HG02970 (cell line): ENCODE results near the gene INVS.
"Not testable (repeated sequence)": the region's sequence is repeated elsewhere in the genome, so short reads cannot be mapped to it uniquely, and the experiment has no call there.

Experiments
- ATAC-seq: cut with Tn5 transposase; IDR thresholded peaks from one replicate; pipeline ENCODE4 v1.9.1; 2021; ENCODE audit warnings: mild to moderate bottlenecking, moderate library complexity, moderate number of reproducible peaks; ENCODE audit not compliant: unreplicated experiment, low FRiP score

Gene INVS

DNA sequence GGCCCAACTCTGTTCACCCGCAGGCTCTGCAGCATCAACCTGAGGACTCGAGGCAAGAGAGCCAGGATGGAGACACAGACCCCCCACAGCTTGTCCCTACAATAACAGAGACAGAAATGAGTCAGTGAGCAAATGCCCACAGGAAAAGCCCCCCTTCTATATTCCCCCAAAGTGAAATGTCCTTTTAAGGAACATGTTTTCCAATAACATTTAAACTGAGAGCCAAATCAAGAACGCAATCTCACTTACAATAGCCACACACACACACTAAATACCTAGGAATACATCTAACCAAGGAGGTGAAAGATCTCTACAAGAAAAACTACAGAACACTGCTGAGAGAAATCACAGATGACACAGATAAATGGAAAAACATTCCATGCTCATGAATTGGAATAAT lies 204.7 kb downstream of the INVS start:
- ATAC-seq = no peak

DNA sequence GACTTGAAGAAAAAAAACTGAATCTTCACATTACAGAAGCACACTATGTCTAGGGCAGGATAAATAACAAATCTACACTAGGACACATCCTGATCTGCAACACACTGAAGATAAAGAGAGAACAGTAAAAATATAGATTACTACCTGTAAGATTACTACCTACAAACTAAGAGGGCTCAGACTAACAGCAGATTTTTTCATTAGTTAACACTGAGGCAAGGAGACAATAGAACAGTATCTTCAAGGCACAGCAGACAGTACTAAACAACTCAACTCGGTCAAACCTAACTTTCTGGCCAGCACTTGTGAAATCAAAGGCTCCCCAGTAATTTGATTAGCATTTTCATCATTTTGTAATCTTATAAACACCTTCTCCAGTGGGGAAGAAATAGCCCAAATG lies 207.2 kb downstream of the INVS start:
- ATAC-seq = no peak

DNA sequence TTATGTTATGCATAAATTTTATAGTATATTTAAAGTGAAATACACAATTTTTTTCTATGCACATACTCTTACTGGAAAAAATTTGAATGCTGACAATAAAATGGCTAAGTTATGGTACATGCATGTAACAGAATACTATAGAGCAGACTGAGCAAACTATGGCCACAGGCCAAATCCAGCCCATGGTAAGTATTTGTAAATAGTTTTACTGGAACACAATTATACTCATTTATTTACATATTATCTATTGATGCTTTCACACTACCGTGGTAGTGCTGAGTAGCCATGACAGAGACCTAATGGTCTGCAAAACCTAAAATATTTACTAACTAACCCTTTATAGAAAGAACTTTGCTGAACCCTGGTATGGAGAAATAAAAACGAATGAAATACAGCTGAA lies 208.0 kb downstream of the INVS start:
- no peak for ATAC-seq

DNA sequence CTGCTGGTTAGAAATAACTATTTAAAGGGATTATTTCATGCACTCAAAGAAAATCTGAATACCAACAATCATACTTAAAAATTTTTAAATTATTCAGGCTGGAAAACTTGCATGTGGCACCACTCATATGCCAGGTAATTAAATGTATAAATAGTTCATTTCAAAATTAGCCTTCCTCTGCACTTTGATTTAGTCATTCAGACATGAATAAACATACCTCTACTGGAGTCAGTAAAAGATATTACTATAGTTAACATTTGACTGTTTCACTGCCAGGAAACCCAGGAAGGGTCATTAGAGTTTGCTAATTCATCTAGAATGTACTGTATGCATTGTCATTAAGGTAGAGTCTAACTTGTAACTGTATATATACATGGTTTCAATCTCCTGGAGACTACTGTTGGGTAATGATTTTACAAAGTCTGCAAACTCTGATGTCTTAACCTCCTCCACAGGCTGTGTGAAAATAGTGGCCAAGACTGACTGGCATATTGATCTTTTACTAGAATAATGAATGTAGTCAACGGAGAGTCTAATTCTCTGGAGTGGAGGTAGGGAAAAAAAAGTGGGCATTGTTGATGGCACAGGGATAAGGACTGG lies 210.0 kb downstream of the INVS start:
- ATAC-seq = no peak

DNA sequence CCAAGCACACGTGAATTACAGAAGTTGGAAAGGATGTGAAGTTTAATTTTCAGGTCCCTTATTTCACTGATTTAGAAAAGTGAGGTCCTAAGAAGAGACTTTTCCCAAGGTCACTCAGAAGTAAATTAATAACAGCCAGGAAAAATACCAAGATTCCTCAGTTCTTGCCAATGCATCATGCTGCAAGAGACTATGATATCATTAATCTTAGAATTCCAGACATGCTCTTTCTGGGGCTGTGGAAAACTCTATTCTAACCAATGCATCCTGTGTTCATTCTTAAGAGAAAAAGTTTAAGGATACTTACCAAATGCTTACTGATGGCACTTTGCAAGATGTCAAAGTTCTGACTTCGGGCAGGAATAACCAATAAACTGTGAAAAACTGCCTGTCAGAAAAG lies 210.9 kb downstream of the INVS start:
- no peak for ATAC-seq

DNA sequence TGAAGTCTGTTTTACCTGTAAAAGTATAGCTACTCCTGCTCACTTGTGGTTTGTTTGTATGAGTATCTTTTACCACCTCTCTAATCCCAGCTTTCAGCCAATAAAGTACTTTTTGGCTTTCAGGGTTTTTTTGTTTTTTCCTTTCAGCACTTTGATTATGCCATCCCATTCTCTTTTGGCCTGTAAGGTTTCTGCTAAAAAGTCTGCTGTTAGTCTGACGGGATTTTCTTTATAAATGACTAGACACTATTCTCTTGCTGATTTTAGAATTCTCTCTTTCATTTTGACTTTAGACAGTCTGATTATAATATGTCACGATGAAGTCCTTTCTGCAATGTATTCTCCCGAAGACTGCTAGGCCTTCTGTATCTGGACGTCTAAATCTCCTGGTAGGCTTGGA lies 216.5 kb downstream of the INVS start:
- no peak for ATAC-seq

DNA sequence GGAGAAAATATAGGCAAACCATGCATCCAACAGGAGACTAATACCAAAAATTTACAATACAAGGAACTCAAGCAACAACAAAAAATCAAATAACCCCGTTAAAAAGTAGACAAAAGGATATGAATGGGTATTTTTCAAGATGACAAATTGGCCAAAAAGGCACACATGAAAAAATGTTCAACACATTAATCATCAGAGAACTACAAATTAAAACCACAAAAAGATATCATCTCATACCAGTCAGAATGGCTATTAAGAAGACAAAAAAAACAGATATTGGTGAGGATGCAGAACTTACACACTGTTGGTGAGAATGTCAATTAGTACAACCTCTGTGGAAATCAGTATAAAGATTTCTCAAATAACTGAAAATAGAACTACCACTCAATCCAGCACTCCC lies 218.7 kb downstream of the INVS start:
- no peak for ATAC-seq

DNA sequence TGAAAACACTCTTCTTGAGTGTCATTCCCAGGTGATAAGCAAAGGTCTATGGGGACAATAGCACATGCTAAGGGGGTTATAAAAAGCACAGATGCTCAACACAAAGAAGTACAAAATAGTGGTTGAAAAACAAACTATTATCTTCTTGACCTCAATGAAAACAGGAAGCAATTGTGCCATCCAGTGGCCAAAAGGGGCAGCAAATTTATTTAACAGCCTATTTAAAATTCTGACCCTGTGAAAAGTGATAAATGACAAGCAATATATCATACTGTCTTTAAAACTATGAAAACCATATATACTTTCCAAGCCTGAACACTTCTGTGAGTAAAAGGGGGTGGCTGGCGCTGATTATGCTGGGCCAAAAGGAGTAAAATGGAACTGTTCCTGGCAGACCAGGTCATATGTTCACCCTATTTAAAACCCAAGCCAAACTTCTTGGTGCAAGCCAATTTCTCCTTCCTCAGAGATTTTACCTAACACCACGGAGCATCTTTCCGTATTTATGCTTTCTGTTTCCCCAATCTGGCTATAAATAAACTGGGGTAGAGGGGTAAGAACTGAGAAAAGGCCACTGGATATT lies 224.0 kb downstream of the INVS start:
- no peak for ATAC-seq

DNA sequence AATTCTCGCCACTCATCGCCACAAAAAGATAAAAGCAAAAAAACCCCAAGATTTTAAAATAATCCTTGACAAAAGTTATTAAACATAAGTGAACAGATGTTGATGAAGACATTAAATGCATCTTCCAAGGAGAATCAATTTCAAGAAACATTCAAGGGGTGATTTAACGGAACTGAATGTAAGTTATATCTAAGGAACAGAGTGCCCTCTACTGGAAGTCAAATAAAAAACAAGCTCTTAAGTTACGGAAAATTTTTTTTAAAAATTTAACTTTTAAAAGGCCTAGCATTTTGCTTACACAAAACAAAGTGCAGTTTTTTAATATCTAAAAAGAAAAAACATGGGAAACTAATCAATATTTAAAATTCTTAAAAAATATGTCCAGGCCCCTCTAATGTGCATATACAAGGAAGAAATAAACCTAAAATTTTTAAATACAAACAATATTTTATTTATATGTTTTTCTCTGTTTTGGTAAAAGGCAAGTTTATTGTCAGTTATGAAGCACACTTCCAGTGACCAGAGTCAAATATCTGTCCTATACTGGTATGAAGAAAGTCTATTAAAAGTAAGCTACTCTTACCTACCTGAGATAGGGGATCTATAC lies 225.7 kb downstream of the INVS start:
- no peak for ATAC-seq

DNA sequence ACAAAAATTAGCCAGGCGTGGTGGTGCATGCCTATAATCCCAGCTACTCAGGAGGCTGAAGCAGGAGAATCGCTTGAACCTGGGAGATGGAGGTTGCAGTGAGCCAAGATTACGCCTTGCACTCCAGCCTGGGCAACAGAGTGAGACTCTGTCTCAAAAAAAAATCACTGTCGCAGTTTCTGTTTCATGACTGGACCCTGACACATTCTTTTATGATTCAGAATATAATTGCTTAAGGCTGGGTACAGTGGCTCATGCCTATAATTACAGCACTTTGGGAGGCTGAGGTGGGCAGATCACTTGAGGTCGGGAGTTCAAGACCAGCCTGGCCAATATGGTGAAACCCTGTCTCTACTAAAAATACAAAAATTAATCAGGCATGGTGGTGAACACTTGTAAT lies 239.7 kb downstream of the INVS start:
- ATAC-seq = not testable (repeated sequence)

DNA sequence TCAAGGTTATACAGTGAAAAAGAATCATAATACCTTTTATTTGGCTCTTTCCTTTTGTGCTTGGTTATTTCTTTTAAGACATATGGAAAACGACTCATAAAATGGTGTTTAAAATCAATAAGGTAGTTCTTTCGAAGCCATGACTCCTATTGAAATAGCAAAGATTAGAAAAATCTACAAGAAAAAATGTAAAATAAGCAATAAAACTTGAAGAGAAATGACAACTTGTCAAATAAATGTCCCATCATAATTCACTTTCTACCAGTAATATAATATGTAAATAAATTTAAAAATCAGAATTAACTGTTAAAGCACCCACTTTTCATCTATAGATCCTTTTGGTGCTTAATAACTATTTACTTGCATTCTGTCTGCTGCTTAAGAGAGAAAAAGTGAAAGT lies 241.2 kb downstream of the INVS start:
- ATAC-seq = no peak

DNA sequence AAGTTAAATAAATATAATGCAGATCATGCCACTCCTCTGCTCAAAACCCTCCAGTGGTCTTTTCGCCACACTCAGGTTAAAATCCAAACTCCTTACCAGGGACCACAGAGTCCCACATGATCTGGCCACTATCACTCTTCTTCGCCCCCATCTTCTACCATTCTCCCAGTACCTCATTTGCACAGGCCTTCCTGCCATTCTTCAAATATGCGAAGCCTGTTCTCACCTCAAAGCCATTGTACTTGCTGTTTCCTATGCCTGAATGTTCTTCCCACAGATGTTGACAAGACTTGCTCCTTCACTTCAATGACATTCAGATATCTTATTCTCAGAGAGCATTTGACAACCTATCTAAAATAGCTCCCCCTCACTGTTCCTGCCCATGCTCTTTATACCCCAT lies 242.8 kb downstream of the INVS start:
- ATAC-seq = no peak

DNA sequence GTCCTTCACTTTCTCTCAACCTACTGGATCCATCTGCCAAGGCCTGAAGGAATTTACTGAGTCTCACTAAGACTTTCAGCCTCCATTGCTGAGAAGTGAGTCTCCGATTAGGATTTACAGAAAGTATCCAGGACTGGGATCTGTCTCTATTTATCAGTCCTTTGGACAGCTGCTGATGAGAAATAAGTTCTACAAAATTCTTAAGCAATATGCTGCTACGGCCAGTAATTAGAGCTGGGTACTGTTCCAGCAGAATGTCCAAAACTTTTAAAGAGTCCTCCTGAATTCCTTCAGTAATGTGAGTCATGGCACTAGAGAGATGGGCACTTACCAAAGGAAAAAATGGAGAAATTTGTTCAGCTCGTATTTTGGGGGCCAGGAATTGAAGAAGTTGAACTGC lies 247.8 kb downstream of the INVS start:
- no peak for ATAC-seq

DNA sequence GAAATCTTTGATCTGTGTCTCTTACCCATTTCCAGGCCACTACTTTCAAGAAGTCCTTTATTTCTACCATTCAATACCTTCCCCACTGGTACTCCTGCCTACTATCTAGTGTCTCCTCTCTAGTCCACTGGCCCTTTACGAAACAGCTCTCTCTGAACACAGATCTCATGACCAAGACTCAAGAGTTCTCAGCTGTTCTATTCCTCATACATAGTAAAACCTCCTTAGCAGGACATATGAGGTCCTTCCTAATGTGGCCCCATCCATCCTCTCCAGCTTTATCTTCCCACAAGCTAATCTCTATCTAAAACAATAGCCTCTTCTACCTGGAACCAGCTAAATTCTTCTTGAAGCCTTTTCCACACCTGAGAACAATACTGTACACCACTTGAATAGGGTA lies 251.1 kb downstream of the INVS start:
- ATAC-seq = no peak
